Activated naive CD4-positive, alpha-beta T cell treated with Interleukin-2 at 50 U/mL for 16 hours (primary cell): ENCODE results near the gene NEU2.
A peak's percentile ranks its signal among the peaks of the same experiment; 100 is the strongest.
"Not testable (repeated sequence)": the region's sequence is repeated elsewhere in the genome, so short reads cannot be mapped to it uniquely, and the experiment has no call there.

Experiments
- DNase-seq: peaks from one replicate; pipeline ENCODE4 v3.0.0-alpha.2; 2020

NEU2 gene

GRCh38 chr2:233036162-233036838, 3.8 kb downstream of the NEU2 start:
- no peak for DNase-seq

DNA sequence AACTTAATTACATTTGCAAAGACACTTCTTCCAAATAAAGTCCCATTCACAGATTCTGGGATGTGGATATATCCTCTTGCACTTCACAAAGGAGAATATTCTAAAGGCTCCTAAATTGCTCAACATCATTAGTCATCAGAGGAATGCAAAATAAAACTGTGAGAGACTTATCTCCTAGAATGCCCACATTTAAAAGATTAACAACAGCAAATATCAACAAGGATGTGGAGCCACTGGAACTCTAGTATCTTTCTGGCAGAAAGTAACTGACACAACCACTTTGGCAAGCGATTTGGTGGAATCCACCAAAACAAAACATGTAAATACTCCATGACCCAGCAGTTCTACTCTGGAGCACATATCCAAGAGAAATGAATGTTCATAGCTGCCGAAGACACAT, 4.6 kb downstream of the NEU2 start:
- no peak for DNase-seq

GRCh38 chr2:233039212-233039845, 6.9 kb downstream of the NEU2 start:
- no peak for DNase-seq

DNA sequence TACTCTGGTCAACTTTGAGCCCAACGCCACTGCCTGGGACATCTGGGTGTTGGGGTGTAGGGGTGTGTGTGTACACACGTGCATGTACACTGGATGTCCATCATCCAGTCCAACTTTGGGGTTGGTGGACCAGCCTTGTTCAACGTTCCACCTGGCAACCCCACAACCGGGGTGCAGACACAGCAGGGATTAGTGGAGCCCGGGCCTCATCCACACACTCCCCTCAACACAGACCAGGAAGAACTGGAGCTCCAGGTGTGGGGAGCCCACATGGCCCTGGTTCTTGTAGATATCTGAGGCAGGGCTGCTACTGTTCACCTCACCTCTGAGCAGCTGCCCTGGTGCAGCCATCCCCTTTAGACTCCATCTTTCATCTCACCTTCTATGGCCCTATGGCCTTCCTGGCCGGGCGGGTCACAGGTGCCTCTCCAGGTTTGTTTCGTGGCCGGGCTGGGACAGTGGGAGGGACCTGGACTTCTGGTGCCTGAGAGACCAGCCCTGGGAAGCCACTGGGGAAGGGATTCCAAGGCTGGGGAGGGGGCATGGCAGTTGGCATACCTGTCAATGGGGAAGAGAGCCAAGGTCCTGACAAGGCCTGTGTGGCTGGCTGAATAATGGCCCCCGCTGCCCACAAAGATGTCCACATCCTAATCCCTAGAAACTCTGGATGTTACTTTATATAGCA, 7.5 kb downstream of the NEU2 start:
- no peak for DNase-seq

- no peak for DNase-seq
These were observed 8.1 kb downstream of the NEU2 start for GRCh38 chr2:233040571-233040970.

DNA sequence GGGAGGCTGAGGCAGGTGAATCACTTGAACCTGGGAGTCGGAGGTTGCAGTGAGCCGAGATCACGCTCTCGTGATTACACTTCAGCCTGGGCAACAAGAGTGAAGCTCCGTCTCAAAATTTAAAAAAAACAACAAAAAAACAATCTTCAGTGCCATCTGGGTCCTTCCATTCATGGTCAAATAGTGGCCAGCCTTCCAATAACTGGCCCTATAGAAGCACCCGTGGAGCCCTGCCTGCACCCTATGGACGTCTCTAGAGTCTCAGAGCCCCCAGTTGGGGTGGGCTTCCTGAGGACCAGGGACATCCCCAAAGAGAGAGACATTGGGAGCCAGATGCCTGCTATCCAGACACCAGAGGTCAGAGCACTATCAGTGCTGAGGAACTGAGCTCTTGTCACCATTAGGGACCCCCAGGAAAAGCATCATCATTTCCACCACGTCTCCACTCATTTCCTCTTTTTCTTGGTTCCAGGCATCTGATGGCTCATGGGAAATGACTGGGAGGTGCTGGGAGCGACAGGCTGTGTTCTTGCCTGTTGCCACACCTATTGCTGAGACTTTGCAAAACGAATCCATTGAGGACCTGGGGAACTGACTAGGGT, 9.4 kb downstream of the NEU2 start:
- no peak for DNase-seq

- no peak for DNase-seq
These were observed 10.1 kb downstream of the NEU2 start for GRCh38 chr2:233042549-233042948.

DNA sequence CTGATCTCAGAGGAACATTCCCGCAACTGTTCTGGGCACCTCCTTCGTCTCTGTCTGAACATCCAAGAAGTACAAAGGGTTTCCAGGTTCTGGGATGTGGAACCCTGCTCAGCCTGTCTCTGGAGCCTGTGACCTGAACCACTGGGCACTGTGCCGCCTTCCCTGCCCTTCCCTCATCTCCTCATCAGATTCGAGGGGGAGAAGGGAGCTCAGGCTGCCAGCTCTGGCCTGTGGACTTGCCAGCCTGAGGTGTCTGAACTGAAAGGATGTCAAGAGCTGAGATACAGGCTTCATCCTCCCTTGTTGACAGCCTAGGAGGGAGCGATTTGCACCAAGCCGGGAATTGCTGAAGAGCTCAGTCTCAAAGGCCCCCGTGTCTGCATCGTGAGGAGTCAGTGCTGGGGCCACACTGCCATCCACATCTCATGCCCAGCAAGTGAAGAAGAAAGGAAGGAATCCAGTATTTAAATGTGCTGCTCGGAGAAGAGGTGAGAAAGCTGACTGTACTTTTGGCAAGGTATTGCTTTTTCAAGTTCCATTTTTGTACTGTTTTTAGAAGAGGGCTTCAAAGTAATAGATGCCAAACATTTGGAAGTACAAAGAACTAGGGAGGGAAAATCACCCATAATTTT, 12.6 kb downstream of the NEU2 start:
- no peak for DNase-seq

DNA sequence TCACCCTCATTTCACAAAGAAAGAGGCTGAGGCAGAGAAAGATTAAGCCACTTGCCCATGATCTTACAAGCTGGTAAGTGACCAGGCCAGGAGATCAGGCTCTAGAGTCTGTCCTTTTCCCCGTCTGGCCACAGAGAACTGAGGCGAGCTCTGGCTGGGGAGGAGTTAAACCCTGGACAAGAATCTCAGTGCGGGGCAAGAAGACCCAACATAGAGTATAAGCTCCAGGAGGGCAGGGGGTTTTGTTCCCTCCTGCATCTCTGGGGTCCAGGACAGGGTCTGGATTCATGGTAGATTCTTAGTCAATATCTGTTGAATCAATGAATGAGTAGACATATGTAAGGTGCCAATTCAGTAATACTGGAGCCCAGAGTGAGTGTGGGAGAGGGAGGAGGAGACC, 14.7 kb downstream of the NEU2 start:
- no peak for DNase-seq

- DNase-seq, result no peak
These were observed 15.2 kb downstream of the NEU2 start for GRCh38 chr2:233047667-233048066.

GRCh38 chr2:233048569-233049193, 16.2 kb downstream of the NEU2 start:
- no peak for DNase-seq

DNA sequence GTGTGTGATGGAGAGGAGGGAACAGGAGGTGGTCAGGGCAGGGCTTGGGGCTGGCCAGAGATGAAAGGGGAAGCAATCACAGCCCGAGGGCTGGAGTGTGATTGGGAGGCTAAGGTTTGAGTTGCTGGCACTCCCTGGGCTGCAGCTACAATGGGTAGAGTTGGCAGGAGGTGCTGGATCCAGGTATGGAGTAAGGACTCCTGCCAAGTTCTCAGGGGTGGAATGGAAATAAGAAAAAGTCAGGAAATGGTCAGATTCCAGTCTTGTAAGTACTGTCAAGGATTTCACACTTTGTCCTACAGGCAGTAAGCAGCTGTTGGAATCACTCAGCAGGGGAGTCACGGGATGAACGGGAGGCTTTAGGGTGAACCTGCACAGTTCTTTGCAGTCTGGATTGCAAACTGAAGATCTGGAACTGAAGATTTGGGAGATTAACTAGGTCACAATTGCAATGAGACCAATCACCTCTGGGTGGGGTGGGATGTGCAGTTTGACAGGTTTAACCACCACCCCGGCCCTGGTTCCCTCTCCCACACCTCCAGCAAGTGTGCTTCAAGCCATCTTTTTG, 16.8 kb downstream of the NEU2 start:
- no peak for DNase-seq

DNA sequence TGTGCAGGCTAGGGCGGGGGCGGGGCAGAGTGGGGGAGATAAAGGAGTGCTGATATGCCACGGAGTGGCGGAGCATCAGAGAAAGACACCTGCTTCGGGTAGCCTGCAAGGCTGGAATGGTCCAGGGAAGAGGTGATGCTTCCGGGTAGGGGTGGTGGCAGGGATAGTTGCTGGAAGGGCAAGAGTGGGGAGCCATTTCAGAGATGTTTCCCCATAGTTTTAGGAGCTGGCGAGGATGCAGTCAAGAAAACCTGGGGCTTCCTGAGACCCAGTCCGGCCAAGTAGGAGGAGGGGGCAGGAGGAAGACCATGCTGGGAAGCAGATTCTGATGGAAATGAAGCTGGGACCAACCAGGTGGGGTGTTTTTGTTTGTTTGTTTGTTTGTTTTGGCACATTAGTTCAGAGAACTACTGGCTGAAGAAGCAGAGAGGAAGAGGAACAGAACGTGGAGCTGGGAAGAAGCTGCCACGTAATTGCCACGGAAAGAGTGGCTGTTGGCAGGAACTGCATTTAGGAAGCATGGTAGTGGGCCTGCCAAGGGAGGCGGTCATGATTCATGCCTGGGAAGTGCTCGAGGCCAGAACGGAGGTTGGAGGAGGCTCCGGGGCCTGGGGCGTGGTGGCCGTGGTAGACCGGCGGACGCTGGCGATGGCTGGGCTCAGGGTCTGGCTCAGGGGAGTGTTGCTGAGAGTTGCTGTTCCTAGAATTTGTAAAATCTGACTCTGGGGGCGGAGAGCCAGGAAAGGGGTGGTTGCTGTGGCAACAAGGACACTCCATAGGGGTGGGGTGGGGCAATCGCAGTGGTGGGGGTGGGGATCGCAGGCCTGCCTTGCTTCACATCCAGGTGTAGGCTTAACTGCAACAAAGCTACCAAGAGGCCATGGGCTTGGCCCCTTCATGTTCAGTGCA, 19.0 kb downstream of the NEU2 start:
- no peak for DNase-seq

DNA sequence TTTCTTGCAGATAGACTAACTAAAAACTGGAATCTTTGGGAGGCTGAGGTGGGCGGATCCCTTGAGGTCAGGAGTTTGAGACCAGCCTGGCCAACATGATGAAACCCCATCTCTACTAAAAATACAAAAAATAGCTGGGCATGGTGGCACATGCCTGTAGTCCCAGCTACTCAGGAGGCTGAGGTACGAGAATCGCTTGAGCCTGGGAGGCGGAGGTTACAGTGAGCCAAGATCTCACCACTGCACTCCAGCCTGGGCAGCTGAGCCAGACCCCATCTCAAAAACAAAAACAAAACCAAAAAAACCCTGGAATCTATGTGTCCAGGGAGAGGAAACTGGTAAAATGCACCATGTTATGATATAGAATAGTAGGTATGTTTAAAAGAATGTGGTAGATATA, 20.0 kb downstream of the NEU2 start:
- DNase-seq, result not testable (repeated sequence)

DNA sequence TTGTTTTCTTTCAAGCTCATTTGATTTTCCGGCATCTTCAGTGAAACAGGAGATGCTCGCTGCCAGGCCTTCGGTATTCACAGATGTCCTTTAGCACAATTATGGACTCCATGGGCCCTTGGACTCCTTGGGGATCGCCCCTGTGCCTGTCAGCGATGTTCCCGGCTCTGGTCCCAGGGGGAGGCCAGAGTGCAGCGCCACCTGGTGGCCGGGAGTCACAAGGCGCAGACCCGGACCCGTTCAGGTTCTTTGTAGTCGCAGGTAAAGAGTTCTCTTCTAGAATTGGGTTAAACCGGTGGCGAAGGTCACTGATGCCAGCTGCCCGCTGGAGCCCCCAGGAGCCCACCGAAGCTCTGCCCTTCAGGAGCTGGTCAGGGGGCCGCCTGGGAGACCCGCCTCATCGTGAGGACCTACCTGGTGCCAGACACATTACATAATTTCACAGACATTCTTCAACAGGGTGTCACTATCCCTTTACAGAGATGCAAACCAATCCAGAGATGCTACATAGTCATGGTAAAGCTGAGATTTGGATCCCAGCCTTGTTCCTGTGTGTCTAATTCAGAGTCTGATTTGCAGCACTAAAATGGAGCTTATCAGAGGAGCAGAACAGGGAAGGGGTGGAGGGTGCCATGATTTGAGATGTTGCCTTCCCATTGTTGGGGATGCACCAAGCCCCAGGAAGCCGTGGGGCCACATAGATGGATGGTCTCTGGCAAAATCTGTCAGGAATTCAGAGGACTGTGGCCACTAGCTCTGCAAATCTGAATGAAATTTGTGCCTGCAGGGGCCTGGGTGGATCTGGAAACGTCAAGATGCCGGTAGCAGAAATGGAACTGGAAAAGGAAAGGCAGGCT, 21.7 kb downstream of the NEU2 start:
- peak; percentile 77 for DNase-seq

GRCh38 chr2:233055362-233055761, 22.9 kb downstream of the NEU2 start:
- no peak for DNase-seq

GRCh38 chr2:233056961-233057605, 24.6 kb downstream of the NEU2 start:
- no peak for DNase-seq

DNA sequence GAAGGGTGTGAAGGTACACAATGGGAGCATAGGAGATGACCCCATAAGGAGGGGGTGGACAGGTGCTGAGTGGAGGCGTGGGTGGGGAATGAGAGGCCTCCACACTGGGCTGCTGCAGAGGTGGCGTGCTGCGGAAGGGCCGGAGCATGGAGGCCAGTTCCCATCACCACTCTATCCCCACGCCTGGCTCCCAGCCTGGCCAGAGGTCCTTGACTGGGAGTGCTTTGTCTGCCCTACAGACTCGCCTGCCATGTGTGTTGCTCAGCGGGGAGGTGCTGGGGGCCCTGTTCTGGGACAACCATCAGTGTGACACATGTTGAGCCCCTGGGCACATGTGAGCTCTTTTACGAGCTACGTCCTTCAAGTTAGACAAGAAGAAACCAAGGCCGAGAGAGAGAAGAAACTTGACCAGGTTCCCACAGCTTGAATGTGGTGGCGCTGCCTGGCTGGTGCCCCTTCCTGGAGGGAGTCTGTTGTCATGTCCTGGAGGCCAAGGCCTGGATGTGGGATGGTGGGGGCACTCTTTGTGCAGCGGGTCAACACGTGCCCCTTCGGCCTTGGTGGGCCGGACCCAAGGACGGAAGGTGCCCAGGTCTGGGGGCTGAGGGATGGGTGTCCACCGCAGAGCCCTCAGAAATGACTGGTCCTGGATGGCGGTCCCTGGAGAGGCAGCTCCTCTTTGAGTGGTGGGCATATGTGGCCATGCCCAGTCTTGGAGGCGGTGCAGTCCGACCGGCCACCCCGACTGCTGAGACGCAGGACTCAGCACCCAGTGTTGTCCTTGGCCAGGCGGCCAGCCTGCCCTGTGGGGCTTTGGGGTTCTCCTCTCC, 26.5 kb downstream of the NEU2 start:
- DNase-seq, result no peak

DNA sequence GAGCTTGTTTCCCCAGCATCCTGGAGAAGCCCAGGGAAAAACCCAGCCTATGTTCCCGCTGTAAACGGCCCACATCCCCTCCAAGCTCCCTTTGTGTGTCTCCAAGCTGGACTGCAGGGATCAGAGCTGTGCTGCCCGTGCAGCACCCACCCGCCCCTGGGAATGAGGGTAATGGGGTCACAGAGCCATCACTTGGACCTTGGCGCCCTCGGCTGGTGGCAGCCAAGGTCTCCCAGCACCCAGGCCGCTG, 27.0 kb downstream of the NEU2 start:
- DNase-seq, result no peak
